Eye (tissue), 1 donor: ENCODE data around the gene CPED1.
"Not testable (repeated sequence)": the region's sequence is repeated elsewhere in the genome, so short reads cannot be mapped to it uniquely, and the experiment has no call there.

ENCODE experiments used
- DNase-seq: peaks from one replicate; pipeline ENCODE4 v3.0.0-alpha.2; 2015

CPED1 gene

GRCh38 chr7:121101083-121101482, 112.6 kb downstream of the CPED1 start:
- DNase-seq: no peak

GRCh38 chr7:121101621-121102020, 113.1 kb downstream of the CPED1 start:
- no peak for DNase-seq

- no peak for DNase-seq
Observed at GRCh38 chr7:121102619-121103018, 114.1 kb downstream of the CPED1 start.

GRCh38 chr7:121103086-121103485, 114.6 kb downstream of the CPED1 start:
- DNase-seq: no peak

- DNase-seq: no peak
Observed at GRCh38 chr7:121103579-121103978, 115.1 kb downstream of the CPED1 start.

GRCh38 chr7:121105262-121105661, 116.8 kb downstream of the CPED1 start:
- DNase-seq: no peak

GRCh38 chr7:121107923-121108498, 119.5 kb downstream of the CPED1 start:
- DNase-seq: peak; percentile 92

- no peak for DNase-seq
Observed at GRCh38 chr7:121109145-121109544, 120.6 kb downstream of the CPED1 start.

- DNase-seq: no peak
Observed at GRCh38 chr7:121113288-121113687, 124.8 kb downstream of the CPED1 start.

- DNase-seq: no peak
Observed at GRCh38 chr7:121116396-121116795, 127.9 kb downstream of the CPED1 start.

GRCh38 chr7:121119047-121119446, 130.5 kb downstream of the CPED1 start:
- no peak for DNase-seq

- DNase-seq: no peak
Observed at GRCh38 chr7:121123032-121123431, 134.5 kb downstream of the CPED1 start.

- not testable (repeated sequence) for DNase-seq
Observed at GRCh38 chr7:121125454-121125853, 136.9 kb downstream of the CPED1 start.

GRCh38 chr7:121126201-121126600, 137.7 kb downstream of the CPED1 start:
- DNase-seq: no peak

- peak; percentile 44 for DNase-seq
Observed at GRCh38 chr7:121126801-121127534, 138.5 kb downstream of the CPED1 start.

- DNase-seq: no peak
Observed at GRCh38 chr7:121132940-121133339, 144.4 kb downstream of the CPED1 start.

GRCh38 chr7:121133444-121133843, 144.9 kb downstream of the CPED1 start:
- no peak for DNase-seq

- DNase-seq: no peak
Observed at GRCh38 chr7:121137580-121137979, 149.1 kb downstream of the CPED1 start.

GRCh38 chr7:121138262-121138933, 149.9 kb downstream of the CPED1 start:
- no peak for DNase-seq

- no peak for DNase-seq
Observed at GRCh38 chr7:121139427-121139826, 150.9 kb downstream of the CPED1 start.

GRCh38 chr7:121140790-121141189, 152.3 kb downstream of the CPED1 start:
- no peak for DNase-seq

- peak; percentile 62 for DNase-seq
Observed at GRCh38 chr7:121151774-121152221, 163.3 kb downstream of the CPED1 start.

- DNase-seq: no peak
Observed at GRCh38 chr7:121153411-121153810, 164.9 kb downstream of the CPED1 start.

- no peak for DNase-seq
Observed at GRCh38 chr7:121153995-121154394, 165.5 kb downstream of the CPED1 start.
